ENCODE results near the gene PRR14. TPM values are rescaled to one million over a fixed set of nuclear protein-coding genes. Genes with fewer than 3 reads are reported as not detected.

Gene PRR14
- total RNA-seq, result 10 to 100 TPM; 21.3 to 30.2 (median 26.9) TPM

DNA sequence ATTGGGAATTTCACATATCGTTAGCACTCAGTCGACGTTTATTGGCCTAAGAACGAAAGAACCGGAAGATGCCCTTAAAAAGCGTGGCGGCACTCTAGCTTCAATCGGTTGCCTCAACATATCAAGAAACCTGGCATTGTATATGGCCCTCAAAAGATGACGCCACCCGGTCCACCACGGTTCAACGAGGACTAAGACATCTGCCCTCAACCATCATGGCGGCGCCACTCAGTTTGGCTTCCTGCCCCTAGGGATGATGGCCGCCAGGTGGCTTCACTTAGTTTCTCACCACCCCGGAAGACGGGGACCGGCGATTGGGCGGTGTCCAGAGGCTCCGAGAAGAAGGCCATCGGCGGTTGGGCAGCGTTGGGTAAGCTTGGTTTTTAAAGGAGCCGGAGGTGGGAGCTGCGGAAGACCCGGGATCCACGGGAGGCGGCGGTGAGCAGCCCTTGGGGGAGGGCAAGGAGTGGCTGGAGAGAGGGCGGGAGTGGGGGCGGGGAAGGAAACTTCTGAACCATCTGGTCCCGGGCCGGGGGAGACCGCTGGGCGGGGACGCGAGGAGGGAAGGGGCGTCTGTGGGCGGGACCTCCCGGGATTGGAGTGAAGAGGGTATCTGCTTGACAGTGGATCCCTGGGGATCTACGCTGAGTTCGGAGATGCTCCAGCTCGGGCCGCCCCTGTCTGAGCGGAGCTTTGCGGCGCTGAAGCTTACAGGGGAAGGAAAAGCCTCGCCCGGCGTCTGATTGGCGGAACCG, at the start of gene PRR14:
TSS of gene PRR14 (plus strand) at position 592 of the 755 bp plus-strand sequence. CDS start 686 bp downstream, outside the sequence.
- Histone ChIP-seq H3K4me3 (peak within 1 kb of the TSS; percentile 74 to 88 (median 84)), H3K36me3 (no peaks in the 10 kb centered on the region), H3K9me3 (no peaks in the 10 kb centered on the region), H3K4me1 (no peaks in the 10 kb centered on the region), H3K27ac (peak within 1 kb of the TSS; percentile 91 to 93), H3K27me3 (no peaks in the 10 kb centered on the region)
- TF ChIP-seq POLR2AphosphoS5 (IDR thresholded peaks at IDR 0.05) (peak; percentile 93 to 98 (median 94)), POLR2A (IDR thresholded peaks at IDR 0.05) (peak; percentile 9)
- TF ChIP-seq, protein P1, sequence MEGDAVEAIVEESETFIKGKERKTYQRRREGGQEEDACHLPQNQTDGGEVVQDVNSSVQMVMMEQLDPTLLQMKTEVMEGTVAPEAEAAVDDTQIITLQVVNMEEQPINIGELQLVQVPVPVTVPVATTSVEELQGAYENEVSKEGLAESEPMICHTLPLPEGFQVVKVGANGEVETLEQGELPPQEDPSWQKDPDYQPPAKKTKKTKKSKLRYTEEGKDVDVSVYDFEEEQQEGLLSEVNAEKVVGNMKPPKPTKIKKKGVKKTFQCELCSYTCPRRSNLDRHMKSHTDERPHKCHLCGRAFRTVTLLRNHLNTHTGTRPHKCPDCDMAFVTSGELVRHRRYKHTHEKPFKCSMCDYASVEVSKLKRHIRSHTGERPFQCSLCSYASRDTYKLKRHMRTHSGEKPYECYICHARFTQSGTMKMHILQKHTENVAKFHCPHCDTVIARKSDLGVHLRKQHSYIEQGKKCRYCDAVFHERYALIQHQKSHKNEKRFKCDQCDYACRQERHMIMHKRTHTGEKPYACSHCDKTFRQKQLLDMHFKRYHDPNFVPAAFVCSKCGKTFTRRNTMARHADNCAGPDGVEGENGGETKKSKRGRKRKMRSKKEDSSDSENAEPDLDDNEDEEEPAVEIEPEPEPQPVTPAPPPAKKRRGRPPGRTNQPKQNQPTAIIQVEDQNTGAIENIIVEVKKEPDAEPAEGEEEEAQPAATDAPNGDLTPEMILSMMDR (IDR thresholded peaks at IDR 0.05), result peak; percentile 76 to 90 (median 80)
- peak; percentile 100 for DNase-seq (ENCODE audit: low spot score in 2 of 2)
- intact Hi-C loops (cut with DNase I; ENCODE audit: low total_unique reads), result no loop called here

DNA sequence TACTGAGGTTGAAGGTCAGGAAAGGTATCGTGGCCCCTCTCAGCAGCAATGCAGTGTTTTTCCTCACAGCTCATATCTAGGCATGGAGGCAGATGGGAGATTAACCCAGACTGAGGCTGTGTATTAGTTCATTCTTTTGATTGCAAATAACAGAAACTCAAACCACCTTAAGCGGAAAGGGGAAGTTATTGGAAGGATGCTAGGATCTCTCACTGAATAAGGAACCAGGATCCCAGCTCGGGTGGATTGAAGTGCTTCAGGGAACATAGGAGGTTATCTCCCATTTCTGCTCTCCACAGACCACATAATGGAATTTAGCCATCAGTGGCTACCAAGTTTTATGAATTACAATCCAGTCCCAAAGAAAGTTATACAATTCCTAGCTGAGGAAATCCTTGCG, 48.8 kb upstream of the PRR14 start:
- Histone ChIP-seq H3K4me1 (no peaks in the 10 kb centered on the region), H3K36me3 (peaks cover 12% of the 10 kb centered on the region), H3K27me3 (no peaks in the 10 kb centered on the region), H3K9me3 (no peaks in the 10 kb centered on the region), H3K27ac (no peak overlapping the region), H3K4me3 (no peak overlapping the region)
- no peak for DNase-seq (ENCODE audit: low spot score in 2 of 2)
- no peak for TF ChIP-seq POLR2AphosphoS5 (IDR thresholded peaks at IDR 0.05)
- TF ChIP-seq POLR2A (IDR thresholded peaks at IDR 0.05), result no peak
- TF ChIP-seq, protein P1 (IDR thresholded peaks at IDR 0.05), result no peak
- intact Hi-C loops (cut with DNase I; ENCODE audit: low total_unique reads), result no loop called here

DNA sequence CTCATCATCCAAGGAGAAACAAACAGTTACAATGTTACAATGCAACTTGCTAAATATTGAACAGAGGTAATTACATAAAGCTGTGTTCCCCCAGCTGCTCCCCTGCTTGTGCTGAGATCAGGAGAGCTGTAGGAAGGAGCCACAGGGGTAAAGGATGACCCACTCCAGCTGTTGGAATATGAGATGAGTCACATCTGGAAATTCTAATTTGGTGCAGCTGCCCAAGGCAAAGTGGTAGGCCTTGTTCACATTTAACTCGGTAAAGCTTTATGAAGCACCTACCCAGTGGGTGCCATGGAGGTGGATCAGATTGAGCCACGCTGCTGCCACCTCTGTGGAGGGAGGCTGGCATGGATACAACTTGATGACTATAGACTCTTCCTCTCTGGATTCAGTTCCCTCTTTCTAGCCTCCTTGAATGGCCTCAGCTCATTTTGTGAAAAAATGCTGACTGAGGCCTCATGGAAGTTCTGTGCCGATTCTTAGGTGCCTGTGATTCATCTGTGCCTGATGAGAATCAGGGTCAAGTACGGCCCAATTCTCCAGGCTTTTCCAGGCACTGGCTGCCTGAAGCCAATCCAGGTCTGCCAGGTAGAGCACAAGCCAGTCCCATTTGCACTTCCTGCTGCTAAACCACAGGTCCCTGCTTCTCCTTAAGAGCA, 48.0 kb upstream of the PRR14 start:
- TF ChIP-seq POLR2AphosphoS5 (IDR thresholded peaks at IDR 0.05), result peak in 1 of 3 donors; percentile 19
- TF ChIP-seq, protein P1 (IDR thresholded peaks at IDR 0.05), result no peak
- TF ChIP-seq POLR2A (IDR thresholded peaks at IDR 0.05), result no peak
- DNase-seq (ENCODE audit: low spot score in 2 of 2), result no peak
- intact Hi-C loops (cut with DNase I; ENCODE audit: low total_unique reads), result no loop called here
- Histone ChIP-seq H3K4me3 (no peak overlapping the region), H3K27ac (peak overlapping the region in 1 of 2 donors; percentile 52), H3K27me3 (no peaks in the 10 kb centered on the region), H3K36me3 (peaks cover 12% of the 10 kb centered on the region), H3K9me3 (no peaks in the 10 kb centered on the region), H3K4me1 (no peaks in the 10 kb centered on the region)

DNA sequence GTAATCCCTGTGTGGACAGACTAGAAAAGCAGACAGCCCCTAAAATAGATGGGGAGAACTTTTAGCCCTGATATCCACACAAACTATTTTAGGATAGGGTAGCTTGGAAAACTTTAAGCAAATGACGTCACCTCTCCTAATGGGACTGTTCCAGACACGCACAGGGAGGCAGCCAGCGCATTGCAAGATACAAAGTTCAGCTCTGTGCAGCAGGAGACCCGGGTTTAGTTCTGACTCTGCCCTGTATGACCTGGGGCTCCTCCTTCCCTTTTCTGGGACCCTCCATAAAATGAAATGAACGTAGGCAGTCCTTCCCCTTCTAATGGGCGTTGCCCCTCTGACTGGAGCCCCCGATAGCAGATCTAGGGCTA, 46.8 kb upstream of the PRR14 start:
- Histone ChIP-seq H3K36me3 (peaks cover 12% of the 10 kb centered on the region), H3K4me1 (no peaks in the 10 kb centered on the region), H3K4me3 (no peak overlapping the region), H3K27me3 (no peaks in the 10 kb centered on the region), H3K27ac (no peak overlapping the region), H3K9me3 (no peaks in the 10 kb centered on the region)
- TF ChIP-seq, protein P1 (IDR thresholded peaks at IDR 0.05), result no peak
- TF ChIP-seq POLR2AphosphoS5 (IDR thresholded peaks at IDR 0.05) (no peak), POLR2A (IDR thresholded peaks at IDR 0.05) (no peak)
- no peak for DNase-seq (ENCODE audit: low spot score in 2 of 2)
- intact Hi-C loops (cut with DNase I; ENCODE audit: low total_unique reads), result no loop called here
